GM23248 (cell line): Measurements from ENCODE around the gene ANKRD17. TPM values are rescaled to one million over a fixed set of nuclear protein-coding genes. Genes with fewer than 3 reads are reported as not detected.

Experiments
- DNase-seq: peaks from one replicate; pipeline ENCODE4 v3.0.0-alpha.2; 2015
- H2AFZ ChIP-seq: fragments of 200-600 bp; sonication (generic); 2 replicates; pipeline ENCODE4 v1.6.1; 2016; ENCODE audit warnings: antibody characterized with exemption
- H3F3A ChIP-seq: fragments of 200-600 bp; sonication (generic); 2 replicates; pipeline ENCODE4 v1.6.1; 2016; ENCODE audit warnings: mild to moderate bottlenecking, antibody characterized with exemption, mixed run types; ENCODE audit not compliant: insufficient read depth
- H3K27ac ChIP-seq: fragments of 200-600 bp; sonication (generic); 2 replicates; pipeline ENCODE4 v1.5.1; 2016; ENCODE audit warnings: mild to moderate bottlenecking
- H3K27me3 ChIP-seq: fragments of 200-600 bp; sonication (generic); replicated peaks from 2 replicates; pipeline ENCODE4 v1.6.1; 2016; ENCODE audit warnings: mild to moderate bottlenecking; ENCODE audit not compliant: insufficient read depth
- H3K36me3 ChIP-seq: fragments of 200-600 bp; sonication (generic); 2 replicates; pipeline ENCODE4 v1.6.1; 2016; ENCODE audit warnings: low read depth, mild to moderate bottlenecking
- H3K4me1 ChIP-seq: fragments of 200-600 bp; sonication (generic); 2 replicates; pipeline ENCODE4 v1.6.1; 2016; ENCODE audit warnings: mild to moderate bottlenecking; ENCODE audit not compliant: insufficient read depth
- H3K4me2 ChIP-seq: fragments of 200-600 bp; sonication (generic); one replicate; pipeline ENCODE4 v1.6.1; 2016; ENCODE audit warnings: mild to moderate bottlenecking; ENCODE audit not compliant: unreplicated experiment
- H3K4me3 ChIP-seq: fragments of 200-600 bp; sonication (generic); 2 replicates; pipeline ENCODE4 v1.5.1; 2016; ENCODE audit warnings: mild to moderate bottlenecking
- H3K79me2 ChIP-seq: fragments of 200-600 bp; sonication (generic); 2 replicates; pipeline ENCODE4 v1.6.1; 2016; ENCODE audit warnings: mild to moderate bottlenecking; ENCODE audit not compliant: insufficient read depth
- H3K9ac ChIP-seq: fragments of 200-600 bp; sonication (generic); 2 replicates; pipeline ENCODE4 v1.6.1; 2016; ENCODE audit warnings: mild to moderate bottlenecking
- H3K9me2 ChIP-seq: fragments of 200-600 bp; sonication (generic); 2 replicates; pipeline ENCODE4 v1.6.1; 2016; ENCODE audit warnings: mixed run types, mild to moderate bottlenecking, moderate library complexity; ENCODE audit not compliant: insufficient read depth
- H3K9me3 ChIP-seq: fragments of 200-600 bp; sonication (generic); one replicate; pipeline ENCODE4 v1.6.1; 2017; ENCODE audit warnings: low read depth
- H4K20me1 ChIP-seq: fragments of 200-600 bp; sonication (generic); 2 replicates; pipeline ENCODE4 v1.6.0; 2016; ENCODE audit not compliant: insufficient read depth
- EZH2 ChIP-seq: fragments of 200-600 bp; sonication (generic); IDR thresholded peaks from 2 replicates; pipeline ENCODE4 v1.6.1; 2018; ENCODE audit warnings: antibody characterized with exemption, mild to moderate bottlenecking; ENCODE audit not compliant: insufficient read depth, poor library complexity, severe bottlenecking
- EZH2phosphoT487 ChIP-seq: fragments of 200-600 bp; sonication (generic); IDR thresholded peaks from 2 replicates; pipeline ENCODE4 v1.6.1; 2018; ENCODE audit warnings: antibody characterized with exemption, moderate library complexity, mild to moderate bottlenecking, low read depth; ENCODE audit not compliant: insufficient read depth
- WGBS, 2 experiments: methylation state at CpG; one replicate each; pipeline ENCODE4 v1.1.6; 2015 to 2017; ENCODE audit warnings: low lambda C conversion rate in 2 of 2, low coverage in 1 of 2; ENCODE audit errors: missing lambda C conversion rate in 2 of 2; 5-methylcytosine and 5-hydroxymethylcytosine counted together
- in situ Hi-C: fragments of 300-500 bp; cut with MboI; formaldehyde crosslinking; loops from 2 replicates; pipeline ENCODE4 v1.15.0; 2020
- polyA plus RNA-seq: library from polyadenylated mRNA; unstranded; fragments of >200 nt; fragmentation: Nextera tagmentation; extraction: Ambion mirVana; gene quantifications from 2 replicates; pipeline ENCODE4 v1.2.1, GENCODE V29; 2016
- small RNA-seq: library from RNA; depleted of rRNA; stranded (forward); fragments of <200 nt; gene quantifications from one replicate; pipeline ENCODE3, GENCODE V24; 2014; ENCODE audit warnings: low read depth, low replicate concordance
- total RNA-seq: library from RNA; depleted of rRNA; stranded (reverse); fragments of >200 nt; shearing (Covaris generic); gene quantifications from 2 replicates; pipeline ENCODE4 v1.2.3, GENCODE V29; 2014; rRNA removed

Gene ANKRD17
- total and polyA plus RNA-seq, 2 experiments from 2014 or later = 22.7 to 34.8 TPM

DNA sequence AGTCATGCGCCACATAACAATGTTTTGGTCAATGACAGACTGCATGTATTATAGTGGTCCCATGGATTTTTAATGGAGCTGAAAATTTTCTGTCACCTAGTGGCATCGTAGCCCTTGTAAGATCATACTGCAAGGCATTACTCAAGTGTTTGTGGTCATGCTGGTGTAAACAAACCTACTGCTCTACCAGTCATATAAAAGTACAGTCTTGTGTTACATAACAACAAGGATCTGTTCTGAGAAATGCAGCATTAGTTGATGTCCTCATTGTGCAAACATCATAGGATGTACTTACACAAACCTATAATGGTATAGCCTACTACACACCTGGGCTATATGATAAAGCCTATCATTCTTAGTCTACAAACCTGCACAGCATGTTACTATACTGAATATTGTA is 223.7 kb downstream of the ANKRD17 start:
- no peaks in the 10 kb centered on the region for H3K79me2 ChIP-seq
- no peak for TF ChIP-seq EZH2phosphoT487
- TF ChIP-seq EZH2 = no peak
- H3K4me1 ChIP-seq = no peaks in the 10 kb centered on the region
- no peak overlapping the region for H2AFZ ChIP-seq
- H3K4me3 ChIP-seq = no peak overlapping the region
- H3K9me3 ChIP-seq = no peaks in the 10 kb centered on the region
- in situ Hi-C loops = no loop called here
- H3K27me3 ChIP-seq = no peaks in the 10 kb centered on the region
- no peak overlapping the region for H3K27ac ChIP-seq
- no peak for DNase-seq
- WGBS, 2 experiments = 62 to 78% methylated on average over 2 of the region's 2 CpGs
- no peaks in the 10 kb centered on the region for H3K36me3 ChIP-seq
- H3K4me2 ChIP-seq = no peak overlapping the region
- H4K20me1 ChIP-seq = no peaks in the 10 kb centered on the region
- H3F3A ChIP-seq = no peaks in the 10 kb centered on the region
- no peak overlapping the region for H3K9ac ChIP-seq
- H3K9me2 ChIP-seq = no peaks in the 10 kb centered on the region

DNA sequence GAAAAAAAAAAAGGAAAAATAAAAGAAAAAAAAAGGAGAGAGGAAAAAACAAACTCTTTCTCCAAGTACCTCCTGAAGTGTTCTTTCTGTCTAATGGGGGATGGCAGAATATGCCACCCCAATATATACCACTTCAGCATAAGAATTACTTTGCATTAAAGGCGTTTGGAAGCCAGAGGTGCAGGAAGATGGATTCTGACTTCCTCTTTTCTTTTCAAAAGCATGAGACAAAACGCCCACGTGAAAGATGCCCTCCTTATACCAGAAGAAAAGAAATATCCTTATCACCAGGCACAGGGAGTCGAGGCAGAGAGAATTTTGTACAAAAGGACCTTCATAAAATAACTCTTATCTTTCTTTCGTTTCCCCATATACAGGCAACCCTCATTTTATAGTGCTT is 230.0 kb downstream of the ANKRD17 start:
- Histone ChIP-seq H3K4me3 (no peak overlapping the region), H3K9me3 (no peaks in the 10 kb centered on the region), H3K9me2 (no peaks in the 10 kb centered on the region), H3K36me3 (no peaks in the 10 kb centered on the region), H3K27me3 (peaks cover 14% of the 10 kb centered on the region), H3K4me2 (no peak overlapping the region), H4K20me1 (no peaks in the 10 kb centered on the region), H2AFZ (no peak overlapping the region), H3K9ac (no peak overlapping the region), H3K27ac (no peak overlapping the region), H3K79me2 (no peaks in the 10 kb centered on the region), H3F3A (no peaks in the 10 kb centered on the region), H3K4me1 (no peaks in the 10 kb centered on the region)
- 26 to 28% methylated on average over 5 of the region's 5 CpGs for WGBS, 2 experiments
- no peak for TF ChIP-seq EZH2
- TF ChIP-seq EZH2phosphoT487 = no peak
- in situ Hi-C loops = loop anchor here (10.0 kb wide), 1 partner anchor 524 kb away; no protein-coding TSS in a partner anchor
- no peak for DNase-seq

Small RNAs within 50 kb of the gene (small RNA-seq; reads per million reads assigned to genes)
- not detected for gene RF00334
- gene RNU6ATAC5P = not detected

Other genes with a start within 250 kb of the ANKRD17 start
- 22.8 and 29.8 TPM in 2 replicates for gene COX18, start 189.1 kb downstream of the ANKRD17 start, total RNA-seq
- 3.6 and 4.9 TPM in 2 replicates for gene COX18, start 189.1 kb downstream of the ANKRD17 start, polyA plus RNA-seq
- not detected in 2 replicates for gene ALB, start 145.5 kb upstream of the ANKRD17 start, total RNA-seq
- not detected in 2 replicates for gene ALB, start 145.5 kb upstream of the ANKRD17 start, polyA plus RNA-seq
- gene AFP, start 177.4 kb upstream of the ANKRD17 start, total RNA-seq = not detected in 2 replicates
- 0.96 and 0.98 TPM in 2 replicates for gene AFP, start 177.4 kb upstream of the ANKRD17 start, polyA plus RNA-seq
- not detected in 2 replicates for gene AFM, start 222.9 kb upstream of the ANKRD17 start, total RNA-seq
- gene AFM, start 222.9 kb upstream of the ANKRD17 start, polyA plus RNA-seq = not detected in 2 replicates